Fibroblast of skin of scalp (primary cell): ENCODE measurements around the gene ARHGAP22.

Source experiments
- DNase-seq: peaks from one replicate; pipeline ENCODE4 v3.0.0-alpha.2; 2013

ARHGAP22 gene

DNA sequence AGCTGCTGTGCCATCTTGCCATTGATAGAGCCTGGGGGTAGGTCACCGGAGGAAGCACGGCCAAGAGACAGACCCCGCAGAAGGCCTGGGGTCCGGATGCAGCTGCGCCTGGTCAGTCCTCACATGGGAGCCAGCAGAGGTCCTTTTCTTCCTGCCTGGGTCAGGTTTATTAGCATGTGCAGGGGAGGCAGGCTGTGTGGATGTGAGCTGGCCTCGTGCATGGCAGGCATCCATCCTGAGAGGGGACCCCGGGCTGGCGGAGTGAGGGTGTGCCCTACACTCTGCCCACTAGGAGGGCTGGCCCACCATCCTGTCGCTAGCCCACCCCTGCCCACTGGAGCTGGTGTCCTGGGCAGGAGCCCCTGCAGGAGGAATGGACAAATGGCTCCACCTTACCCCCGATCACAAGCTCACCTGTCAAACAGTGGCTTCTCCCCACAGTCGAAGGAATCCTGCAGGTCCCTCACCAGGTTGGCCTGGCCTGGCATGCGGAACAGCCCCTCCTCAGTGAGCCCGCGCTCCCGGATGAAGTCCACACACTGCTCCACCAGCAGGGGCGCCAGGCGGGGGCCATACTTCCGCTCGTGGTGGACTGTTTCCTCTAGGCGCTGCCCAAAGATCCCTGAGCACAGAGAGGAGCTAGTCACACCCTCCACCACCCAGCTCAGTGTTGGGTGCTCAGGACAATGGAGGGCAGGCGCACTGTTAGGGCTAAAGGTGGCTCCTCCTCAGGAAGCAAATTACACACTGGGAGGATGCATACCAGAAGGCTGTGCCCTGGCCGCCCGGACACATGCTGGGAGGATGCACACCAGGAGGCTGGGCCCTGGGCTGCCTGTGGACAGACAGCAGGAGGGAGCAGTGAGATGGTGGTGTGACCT, 145.4 kb downstream of the ARHGAP22 start:
- no peak for DNase-seq

DNA sequence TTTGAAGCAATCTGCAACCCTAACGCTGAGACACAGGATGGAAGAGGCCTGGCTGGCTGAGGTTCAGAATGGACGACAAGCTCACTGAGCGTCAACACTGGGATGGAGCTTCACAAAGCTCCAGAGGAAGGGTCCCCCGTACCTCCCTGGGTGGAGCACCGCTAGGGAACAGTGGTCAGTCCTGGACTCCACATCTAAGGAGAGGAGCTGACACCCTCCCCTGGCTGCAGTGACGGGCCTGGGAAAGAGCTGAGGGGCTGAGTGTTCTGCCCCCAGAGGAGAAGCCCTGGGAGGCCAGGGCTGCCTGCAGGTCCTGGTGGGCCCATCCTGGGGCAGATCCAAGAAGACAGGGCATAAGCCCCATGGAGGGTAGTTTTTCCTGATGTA, 146.2 kb downstream of the ARHGAP22 start:
- DNase-seq = no peak

DNA sequence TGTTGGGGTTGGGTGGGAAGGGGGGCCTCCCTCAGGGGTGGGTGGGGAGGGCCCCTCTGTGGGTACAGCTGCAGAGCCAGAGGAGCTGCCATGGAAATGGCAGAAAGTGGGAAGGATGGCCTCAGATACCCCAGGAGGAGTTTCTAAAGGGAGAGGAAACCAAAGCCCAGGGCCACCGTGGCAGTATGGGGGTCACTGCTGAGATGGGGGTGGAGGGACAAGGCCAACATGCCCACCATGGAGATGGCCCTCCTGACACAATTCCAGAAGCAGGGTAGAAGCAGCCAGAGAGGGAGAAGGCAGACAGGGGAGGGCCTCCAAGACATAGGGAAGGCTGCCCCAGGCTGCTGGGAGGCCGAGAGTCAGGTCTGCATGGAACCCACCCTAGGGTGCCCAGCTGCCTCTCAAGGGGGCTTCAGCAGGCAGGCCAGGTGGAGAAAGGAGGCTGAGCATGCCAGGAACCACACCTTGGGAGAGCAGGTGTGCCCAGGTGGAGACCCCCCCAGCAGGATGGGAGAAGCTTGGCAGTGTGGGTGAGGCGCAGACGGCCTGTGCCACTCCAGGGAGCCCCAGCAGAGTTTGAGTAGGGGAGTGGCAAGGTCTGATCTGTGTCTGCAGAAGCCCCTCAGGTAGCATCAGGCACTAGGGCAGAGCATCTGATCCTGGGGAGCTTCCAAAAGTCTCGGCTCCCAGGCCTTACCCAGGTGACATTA, 146.8 kb downstream of the ARHGAP22 start:
- DNase-seq = no peak

DNA sequence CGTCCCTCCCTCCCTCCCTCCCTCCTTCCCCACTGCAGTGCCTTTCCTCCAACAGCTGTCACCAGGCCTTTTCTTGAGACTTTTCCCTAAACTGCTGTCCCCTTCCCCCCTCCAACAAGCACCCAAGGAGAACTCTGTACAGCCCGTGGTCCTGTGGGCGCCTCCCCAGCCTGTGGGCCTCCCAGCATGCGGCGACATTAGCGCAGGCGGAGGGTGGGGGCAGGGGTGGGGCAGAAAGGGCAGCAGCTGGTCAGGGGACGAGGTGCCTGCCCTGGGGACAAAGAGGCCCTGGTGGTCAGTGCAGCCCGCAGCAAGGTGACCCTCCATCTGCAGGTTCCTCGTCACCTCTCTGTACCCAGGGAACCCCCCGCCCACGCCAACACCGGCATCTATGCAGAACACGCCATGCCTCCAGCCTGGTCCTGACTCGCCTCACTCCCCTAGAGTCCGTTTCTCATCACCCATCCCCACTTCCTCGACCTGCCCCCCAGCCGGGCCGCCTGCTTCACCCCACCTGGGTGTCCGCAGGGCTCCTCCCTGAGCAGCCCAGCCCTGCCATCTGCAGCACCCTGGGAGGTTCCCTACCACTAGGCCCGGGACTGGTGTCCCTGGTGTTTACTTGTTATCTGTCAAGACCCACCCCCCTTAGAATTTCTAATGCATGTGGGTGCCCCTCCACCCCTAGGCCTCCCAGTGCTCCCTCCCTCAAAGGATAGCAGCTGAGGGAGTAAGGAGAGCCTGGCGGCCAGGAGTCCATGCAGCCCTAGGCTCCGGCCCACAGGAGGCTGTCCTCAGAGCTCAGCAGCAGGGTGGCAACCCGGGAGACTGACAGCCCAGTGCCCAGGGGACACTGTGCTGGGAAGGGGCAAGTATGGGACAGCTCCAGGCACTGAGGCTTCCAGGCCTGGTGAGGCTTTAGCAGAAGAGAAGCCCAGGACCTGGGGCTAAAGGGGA, 147.8 kb downstream of the ARHGAP22 start:
- DNase-seq = no peak

DNA sequence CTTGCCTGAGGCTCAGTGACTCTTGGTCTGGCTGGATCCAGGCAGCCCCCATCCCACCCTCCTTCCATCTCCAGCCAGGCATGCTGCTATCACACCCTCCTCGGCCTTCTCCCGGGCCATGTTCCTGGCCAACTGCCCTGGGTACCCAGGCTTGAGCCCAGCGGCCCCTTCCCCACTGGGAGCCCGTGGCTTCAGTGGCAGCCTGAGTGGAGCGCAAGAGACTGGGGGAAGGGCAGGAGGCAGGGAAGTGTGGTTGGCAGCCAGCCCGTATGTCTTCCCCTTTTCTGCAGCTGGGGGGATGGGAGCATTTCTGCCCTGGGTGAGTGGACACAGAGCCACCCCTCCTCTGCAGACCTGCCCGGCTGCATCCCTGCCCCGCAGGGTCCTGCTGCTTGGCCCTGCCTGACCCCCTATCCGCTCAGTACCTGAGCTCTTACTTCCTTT, 148.5 kb downstream of the ARHGAP22 start:
- peak; percentile 49 for DNase-seq

DNA sequence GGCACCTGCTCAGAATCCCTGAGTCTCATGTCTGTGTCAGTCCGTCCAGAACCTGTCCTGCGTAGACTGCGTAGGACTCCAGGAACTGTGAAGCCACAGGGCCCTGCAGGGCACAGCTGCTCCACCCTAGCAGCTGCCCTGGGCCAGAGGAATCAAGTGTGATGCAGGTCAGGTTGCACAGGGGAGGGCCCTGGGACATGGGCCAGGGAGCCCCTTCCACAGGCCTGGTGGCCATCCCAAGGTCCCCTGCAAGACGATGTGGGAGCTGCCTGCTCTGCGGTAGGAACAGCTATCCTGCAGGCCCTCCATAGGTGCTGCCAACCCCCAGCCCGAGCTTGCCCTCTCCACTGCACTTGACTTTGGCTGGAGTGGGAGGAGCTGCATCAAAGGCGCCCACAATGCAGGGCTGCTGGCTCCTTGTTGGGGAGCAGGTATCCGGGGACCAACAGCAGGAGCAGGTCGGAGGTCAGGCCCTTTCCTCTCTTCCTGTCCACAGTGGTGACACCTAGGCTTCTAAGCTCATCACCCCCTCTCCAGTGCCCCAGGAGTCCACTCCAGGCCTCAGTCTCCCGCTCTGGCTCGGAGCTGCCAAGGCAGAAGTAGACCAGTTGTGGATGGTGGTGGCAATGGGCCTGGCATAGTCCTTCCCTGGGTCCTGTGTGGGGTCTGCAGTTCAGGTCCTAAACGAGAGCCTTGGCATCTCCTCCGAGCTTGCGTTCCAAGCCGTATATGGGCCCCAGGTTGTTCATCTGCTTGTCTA, 149.3 kb downstream of the ARHGAP22 start:
- no peak for DNase-seq

DNA sequence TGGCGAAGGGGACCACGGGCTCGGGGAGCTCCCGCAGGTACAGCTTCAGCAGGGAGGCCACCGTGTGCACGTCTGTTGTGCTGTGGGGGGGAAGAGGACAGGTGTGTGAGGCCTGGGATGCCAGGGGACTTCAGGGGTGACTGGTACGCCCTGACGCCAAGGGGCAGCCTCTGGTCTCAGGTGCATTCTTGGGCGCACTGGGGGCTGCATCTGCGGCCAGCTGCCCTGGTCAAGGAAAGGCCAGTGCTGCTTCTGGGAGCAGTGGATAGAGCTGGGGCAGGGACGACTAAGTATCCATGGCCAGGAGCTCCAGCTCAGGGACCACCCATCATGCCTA, 149.8 kb downstream of the ARHGAP22 start:
- DNase-seq = no peak

DNA sequence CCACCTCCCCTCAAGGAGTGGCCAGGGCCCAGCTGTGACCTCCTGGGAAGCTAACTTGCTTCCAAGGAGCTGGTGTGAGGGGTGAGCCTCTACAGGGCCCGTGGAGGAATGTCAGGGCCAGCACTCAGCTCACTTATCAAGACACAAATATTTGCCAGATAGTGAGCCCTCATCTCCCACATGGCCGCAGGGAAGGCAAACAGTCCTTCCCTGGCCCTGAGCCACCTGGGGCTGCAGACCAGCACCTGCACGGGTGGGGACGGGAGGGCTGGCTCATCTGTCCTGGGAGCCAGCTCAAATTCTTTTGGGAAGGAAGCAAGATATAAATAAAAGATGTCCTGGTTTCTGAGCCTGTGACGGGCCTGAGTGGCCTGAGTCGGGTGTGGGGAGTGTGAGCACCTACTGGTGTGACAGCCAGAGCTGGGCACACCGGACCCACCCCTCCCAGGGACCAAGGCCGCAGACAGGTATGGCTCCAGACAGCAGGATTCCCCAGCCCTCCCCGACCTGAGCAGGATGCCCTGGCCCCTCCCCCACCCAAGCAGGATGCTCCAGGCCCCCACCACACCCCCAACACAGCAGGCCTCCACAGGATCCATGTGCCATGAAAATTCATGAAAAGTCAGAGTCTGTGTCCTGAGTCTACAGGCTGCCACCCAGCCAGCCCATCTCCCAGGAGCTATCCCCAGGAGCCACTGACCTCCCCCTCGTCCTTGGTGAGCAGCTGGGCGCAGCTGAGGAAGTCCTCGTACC, 150.4 kb downstream of the ARHGAP22 start:
- DNase-seq = no peak

DNA sequence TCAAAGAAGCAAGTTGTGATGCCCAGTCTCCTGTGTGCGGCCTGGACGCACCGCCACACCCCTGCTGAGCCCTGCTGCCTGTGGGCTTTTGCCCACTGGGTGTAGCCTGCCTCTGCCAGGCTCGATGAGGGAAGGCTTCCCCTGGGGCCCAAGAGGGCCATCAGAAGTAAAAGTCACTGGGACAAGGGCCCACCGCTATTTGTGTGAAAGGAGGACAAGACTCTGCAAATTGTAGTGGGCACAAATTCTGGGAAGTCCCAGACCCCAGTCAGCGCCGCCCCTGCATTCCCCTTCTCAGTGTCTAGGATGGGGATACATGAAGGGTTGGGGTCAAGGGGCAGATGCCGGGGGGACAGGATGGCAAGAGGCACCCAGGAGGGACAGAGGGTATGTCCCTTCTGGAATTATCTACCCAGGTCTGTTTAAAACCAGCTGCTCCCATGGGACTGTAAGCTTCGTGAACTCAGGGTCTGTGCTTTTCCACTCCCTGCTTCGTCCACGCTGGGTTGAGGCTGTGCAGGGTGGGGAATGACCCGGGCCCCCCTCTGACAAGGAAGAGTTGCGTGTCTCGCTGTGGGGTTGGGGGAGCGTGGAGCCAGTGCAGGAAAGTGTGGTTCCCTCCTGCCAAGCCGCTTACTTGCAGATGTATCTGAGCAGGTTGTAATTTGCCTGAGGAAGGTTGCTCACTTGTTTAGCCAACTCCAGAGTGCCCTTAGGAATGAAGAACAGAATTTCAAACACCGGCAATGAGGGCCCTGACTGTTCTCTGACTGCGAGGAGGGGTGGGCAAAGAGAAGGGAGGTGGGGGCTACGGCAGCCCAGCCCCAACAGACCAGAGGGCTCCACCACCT, 151.2 kb downstream of the ARHGAP22 start:
- DNase-seq = no peak

DNA sequence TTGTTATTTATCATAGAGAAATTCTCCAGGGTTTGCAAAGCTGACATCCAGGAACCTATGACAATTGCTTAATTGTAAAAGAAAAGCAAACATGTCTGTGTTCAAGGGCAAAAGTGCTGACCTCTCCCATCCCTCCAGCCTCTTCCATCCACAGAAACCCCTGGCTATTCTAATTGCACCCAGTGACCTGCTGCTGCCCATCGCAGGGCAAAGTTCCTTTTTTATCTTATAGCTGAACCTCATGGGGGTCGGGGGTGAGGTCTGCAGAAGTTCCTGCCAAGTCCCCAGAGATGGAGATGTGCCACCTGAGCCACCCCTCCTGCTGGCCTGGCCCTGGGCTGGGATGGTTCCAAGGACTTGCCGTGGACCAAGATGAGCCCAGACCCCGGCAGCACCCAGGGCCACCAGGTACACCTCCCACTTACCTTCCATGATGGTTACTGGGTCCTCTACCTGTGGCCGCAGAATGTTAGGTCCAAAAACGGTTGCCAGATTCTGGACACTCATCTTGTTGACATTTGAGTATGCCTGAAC, 151.9 kb downstream of the ARHGAP22 start:
- no peak for DNase-seq

DNA sequence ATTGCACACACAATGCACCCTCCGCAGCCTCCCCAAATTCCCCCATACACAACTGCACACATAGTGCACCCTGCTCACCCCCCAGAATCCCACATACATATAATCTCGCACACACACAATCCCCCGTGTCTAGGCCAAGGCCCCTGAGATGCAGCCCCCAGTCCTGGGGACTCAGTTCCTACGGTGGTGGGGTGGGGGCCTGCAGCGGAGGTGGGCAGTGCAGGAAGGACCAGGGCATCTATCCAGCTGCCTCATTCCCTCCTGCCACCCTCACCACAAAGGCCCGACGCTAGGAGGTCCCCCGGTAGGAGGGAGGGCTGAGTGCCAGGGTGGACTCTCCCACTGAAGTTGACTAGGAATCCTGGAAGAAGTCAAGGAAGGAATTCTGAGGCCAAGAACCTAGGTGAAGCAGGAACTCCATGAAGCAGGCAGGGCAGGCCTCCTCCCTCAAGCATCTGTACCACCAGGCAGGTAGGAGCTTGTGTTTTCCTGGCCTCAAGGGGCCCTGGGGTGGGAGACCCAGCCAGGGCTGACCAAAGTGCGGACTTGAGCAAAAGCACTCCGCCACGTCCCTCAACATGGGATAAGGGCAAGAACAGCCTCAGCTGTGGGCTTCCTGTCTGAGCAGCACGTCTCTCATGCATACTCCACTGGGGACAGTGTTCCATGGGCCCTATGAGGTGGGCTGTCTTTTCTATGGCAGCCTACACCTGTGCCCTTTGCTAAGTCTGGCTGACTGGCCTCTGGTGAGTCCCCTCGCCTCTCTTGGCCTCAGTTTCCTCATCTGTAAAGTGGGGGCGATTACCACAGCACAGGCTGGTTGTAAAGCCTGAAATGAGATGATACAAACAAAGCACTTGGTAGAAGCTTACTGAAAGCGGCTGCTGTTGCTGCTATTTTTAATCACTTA, 152.6 kb downstream of the ARHGAP22 start:
- DNase-seq = no peak

DNA sequence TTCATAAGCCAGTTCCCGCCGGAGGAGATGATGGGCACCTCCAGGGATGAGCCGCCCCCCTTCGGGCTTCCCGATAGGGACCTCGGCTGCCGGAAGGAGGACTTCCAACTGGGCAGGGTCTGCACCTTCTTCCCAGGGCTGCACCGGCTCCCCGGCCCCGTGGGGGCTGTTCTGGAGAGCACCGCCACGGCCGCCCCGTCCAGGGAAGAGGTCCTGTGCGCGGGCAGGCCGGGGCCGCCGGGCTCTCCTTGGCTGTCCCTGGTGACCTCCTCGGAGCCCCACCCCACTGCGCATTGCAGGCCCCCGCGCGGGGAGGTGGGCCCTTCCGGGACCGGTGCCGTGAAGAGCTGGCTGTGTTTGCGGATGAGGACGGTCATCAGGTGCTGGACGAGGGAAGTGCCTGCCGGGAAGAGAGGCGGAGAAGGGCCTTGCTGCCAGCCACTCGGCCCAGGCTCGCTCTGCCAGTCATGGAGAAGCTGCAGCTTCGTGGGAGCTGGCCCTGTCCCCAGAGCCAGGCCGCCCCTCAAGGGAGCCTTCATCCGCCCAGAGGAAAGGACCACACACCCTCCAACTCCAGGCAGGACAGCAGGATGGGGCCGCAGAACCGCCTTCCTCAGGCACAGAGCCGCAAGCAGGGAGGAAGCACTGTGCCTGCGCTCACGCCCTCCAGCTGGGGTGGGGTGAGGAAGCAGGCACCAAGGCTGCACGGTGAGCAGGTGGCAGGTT, 154.0 kb downstream of the ARHGAP22 start:
- no peak for DNase-seq

DNA sequence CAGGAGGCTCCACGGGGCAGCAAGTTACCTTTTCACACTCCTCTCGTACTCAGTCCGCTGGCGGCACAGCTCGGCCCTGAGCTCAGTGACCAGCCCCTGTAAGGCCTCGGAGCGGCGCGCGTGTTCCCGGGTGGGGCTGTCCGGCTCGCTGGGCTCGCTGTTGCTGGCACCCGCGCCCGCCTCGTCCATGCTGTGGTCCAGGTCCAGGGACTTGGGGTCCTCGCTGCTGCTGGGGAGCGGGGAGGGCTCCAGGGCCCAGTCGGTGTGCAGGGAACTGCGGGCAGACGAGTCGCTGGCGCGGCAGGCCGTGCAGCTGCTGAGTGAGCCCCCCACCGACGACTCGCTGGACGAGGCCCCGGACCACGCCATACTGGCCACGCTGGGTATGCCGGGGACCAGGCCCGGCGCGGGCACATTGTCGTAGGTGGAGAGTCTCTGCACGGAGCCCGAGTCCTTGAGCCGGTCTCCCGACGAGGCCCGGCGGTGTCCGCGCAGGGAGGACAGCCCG, 154.6 kb downstream of the ARHGAP22 start:
- no peak for DNase-seq

DNA sequence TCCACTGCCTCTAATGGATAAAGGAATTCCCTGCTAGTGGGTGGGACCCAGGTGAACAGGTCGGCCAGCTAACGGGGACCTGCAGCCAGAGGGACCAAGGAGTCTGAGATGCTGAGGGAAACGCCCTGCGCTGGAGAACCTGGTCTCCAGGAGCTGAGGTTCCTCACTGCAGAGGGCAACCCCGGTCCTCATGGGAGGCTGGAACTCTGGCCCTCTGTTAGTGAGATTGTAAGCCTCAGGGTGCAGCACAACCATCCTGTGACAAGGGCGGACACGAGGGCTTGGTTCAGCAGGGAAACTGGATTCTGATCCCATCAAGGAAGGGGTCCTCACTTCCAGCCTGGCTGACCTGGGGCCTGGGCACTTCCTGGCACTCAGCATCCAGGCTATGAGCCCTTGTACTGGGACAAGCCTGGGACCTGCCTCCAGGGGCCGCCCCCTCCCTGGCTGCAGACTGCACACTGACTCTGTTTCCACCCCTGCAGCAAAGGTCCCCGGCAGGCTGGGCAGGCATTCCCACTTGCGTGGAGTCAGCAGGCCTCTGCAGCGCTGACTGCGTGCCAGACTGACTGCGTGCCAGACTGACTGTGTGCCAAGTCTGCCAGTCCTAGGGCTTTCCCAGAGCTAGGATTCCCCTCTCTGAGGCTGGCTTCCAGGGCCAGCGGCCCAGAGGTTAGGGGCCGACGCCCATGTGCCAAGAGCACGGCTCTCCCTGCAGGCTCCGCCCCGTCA, 155.2 kb downstream of the ARHGAP22 start:
- DNase-seq = no peak

DNA sequence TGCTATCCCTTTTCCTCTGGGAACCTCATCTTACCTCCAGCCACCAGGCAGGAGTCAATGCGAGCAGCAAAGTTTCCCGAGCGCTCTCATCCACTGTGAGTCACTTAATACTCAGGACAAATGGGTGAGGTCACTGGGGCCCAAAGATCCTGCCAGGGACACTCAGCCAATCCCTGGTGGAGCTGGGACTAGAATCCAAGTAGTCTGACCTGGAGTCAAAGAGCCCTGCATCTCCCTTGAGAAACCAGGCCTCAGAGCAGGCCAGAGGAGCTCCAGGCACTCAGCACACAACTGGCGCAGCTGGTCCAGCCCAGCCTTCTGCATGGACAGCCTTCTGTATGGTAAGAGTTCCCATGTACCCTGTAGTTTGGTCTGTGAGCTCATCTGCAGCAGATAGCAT, 156.1 kb downstream of the ARHGAP22 start:
- peak; percentile 29 for DNase-seq

DNA sequence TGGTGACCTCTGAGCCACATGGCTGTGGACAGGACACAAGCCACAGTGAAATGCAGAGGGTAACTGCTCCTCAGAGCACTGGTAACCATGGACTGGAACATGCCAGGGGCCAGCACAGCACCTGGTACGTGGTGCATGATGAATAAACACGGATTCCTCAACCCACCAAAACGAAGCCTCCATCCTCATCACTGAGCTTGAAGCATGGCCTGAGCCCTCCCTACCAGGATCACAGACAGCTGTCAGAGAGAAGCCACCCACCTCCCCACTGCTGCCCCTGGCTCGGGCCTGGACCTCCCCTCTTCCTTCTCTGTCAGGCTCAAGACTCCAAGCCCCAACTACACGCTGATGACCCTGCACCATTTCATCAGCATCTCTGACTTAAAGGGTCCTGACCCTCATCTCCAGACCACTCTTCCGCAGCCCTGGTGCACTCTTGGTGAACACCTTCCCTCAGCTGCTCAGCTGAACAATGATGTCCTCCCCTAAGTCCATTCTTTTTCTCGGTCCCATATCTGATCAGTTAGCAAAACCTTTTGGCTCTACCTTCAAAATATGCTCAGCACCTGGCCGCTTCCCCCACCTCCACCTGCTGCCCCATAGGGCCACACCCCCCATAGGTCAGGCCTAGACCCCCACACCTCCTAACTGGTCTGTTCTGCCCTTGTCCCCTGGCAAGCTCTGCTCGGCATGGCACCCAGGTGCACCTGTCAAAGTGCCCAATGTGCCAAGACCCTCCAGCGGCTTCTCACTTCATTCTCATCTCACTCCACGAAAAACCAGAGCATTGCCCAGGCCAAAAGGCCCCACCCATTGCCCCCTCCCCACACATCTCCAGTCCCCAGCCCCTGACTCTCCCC, 157.3 kb downstream of the ARHGAP22 start:
- DNase-seq = no peak
